Epithelial cell of esophagus (primary cell): ENCODE data around the gene NRROS.

Source experiments
- DNase-seq: peaks from one replicate; pipeline ENCODE4 v3.0.0; 2010; ENCODE audit warnings: low read depth
- H3K4me3 ChIP-seq: 2 replicates; pipeline ENCODE4 v1.5.1; 2011; ENCODE audit warnings: mild to moderate bottlenecking, low read length, control low read depth
- CTCF ChIP-seq: IDR thresholded peaks from 2 replicates; pipeline ENCODE4 v1.5.1; 2011; ENCODE audit warnings: low read depth, mild to moderate bottlenecking, low read length, control low read depth, inconsistent platforms; ENCODE audit not compliant: insufficient read depth; ENCODE audit errors: missing control alignments

Gene NRROS

DNA sequence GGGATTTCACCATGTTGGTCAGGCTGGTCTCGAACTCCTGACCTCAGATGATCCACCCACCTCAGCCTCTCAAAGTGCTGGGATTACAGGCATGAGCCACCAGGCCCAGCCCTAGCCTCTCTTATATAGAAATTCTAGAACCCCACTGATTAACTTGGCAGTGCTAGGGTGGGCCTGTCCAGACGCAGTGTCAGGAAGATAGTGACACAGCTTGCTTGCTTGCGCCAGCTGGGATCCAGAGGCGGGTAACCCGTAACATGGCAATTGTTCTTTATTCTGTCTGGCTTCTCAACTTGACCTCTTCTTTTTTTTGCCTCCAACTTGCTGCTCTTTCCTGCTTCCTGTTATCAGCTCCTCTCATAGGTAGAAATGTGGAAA is 56.3 kb downstream of the NRROS start:
- no peak for TF ChIP-seq CTCF
- DNase-seq: no peak
- H3K4me3 ChIP-seq: no peak overlapping the region

- DNase-seq: no peak
- no peak overlapping the region for H3K4me3 ChIP-seq
- no peak for TF ChIP-seq CTCF
Observed at GRCh38 chr3:196697270-196697669, 57.8 kb downstream of the NRROS start.

DNA sequence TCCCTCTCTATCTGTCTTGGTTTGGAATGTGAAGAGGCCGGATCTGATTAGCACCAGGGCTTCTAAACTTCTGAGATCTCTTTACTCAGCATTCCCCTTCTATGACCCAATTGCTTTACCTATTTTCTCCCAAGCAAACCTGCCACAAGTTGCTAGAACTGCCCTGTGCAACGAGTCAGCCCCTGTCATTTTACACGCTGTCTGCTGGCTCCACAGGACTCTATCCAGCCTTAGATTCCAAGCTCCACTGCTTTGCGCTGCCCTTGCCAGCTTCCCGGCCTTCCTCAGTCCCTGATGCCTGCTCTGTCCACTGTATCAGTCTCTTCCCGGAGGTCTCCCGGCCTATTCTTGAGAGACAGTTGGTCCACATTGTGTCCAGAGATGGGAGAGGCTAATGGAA is 60.3 kb downstream of the NRROS start:
- H3K4me3 ChIP-seq: no peak overlapping the region
- no peak for DNase-seq
- no peak for TF ChIP-seq CTCF

GRCh38 chr3:196700801-196701200 is 61.3 kb downstream of the NRROS start:
- no peak for TF ChIP-seq CTCF
- no peak for DNase-seq
- H3K4me3 ChIP-seq: no peak overlapping the region

- TF ChIP-seq CTCF: no peak
- no peak for DNase-seq
- H3K4me3 ChIP-seq: no peak overlapping the region
Observed at GRCh38 chr3:196706327-196706726, 66.8 kb downstream of the NRROS start.

GRCh38 chr3:196706731-196707130 is 67.2 kb downstream of the NRROS start:
- H3K4me3 ChIP-seq: no peak overlapping the region
- no peak for DNase-seq
- TF ChIP-seq CTCF: no peak

DNA sequence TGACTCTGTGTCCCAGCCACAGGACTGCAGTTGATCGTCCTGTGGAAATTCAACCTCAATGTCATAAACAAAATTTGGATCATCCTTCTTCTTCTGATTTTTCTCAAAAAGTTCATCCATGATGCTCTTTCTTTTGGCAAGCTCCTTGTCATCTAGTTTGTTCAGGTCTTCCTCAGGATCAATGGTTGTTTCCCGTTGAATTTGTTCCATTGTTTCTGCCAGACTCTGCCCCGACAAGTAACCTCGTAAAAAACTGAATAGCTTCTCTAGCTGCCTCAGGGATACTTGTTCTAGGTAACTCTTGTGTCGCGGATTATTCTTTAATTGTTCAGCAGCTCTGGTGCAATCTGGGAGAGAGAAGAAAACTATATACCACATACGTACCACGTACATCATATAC is 68.1 kb downstream of the NRROS start:
- no peak overlapping the region for H3K4me3 ChIP-seq
- no peak for DNase-seq
- TF ChIP-seq CTCF: no peak
